Dedifferentiated amniotic fluid mesenchymal stem cell (primary cell): ENCODE measurements around the gene ZNF423.

Experiments
- DNase-seq: peaks from one replicate; pipeline ENCODE4 v3.0.0-alpha.2; 2016; ENCODE audit errors: extremely low spot score

The ZNF423 gene

GRCh38 chr16:49639739-49640431 is 216.0 kb downstream of the ZNF423 start:
- DNase-seq: peak; percentile 73

GRCh38 chr16:49638673-49639610 is 217.0 kb downstream of the ZNF423 start:
- DNase-seq: no peak

GRCh38 chr16:49637933-49638672 is 217.8 kb downstream of the ZNF423 start:
- DNase-seq: no peak

GRCh38 chr16:49637511-49637910 is 218.4 kb downstream of the ZNF423 start:
- no peak for DNase-seq

- DNase-seq: no peak
Measured at GRCh38 chr16:49636608-49637007, 219.3 kb downstream of the ZNF423 start.

- no peak for DNase-seq
Measured at GRCh38 chr16:49635591-49636581, 220.0 kb downstream of the ZNF423 start.

GRCh38 chr16:49635009-49635350 is 220.9 kb downstream of the ZNF423 start:
- DNase-seq: no peak

- DNase-seq: no peak
Measured at GRCh38 chr16:49634235-49635008, 221.5 kb downstream of the ZNF423 start.

- DNase-seq: no peak
Measured at GRCh38 chr16:49632795-49633184, 223.1 kb downstream of the ZNF423 start.

GRCh38 chr16:49632086-49632794 is 223.7 kb downstream of the ZNF423 start:
- no peak for DNase-seq

GRCh38 chr16:49631187-49632041 is 224.5 kb downstream of the ZNF423 start:
- DNase-seq: peak; percentile 91

- DNase-seq: no peak
Measured at GRCh38 chr16:49630783-49631182, 225.1 kb downstream of the ZNF423 start.

GRCh38 chr16:49629851-49630250 is 226.1 kb downstream of the ZNF423 start:
- no peak for DNase-seq

GRCh38 chr16:49628148-49628547 is 227.8 kb downstream of the ZNF423 start:
- no peak for DNase-seq

- no peak for DNase-seq
Measured at GRCh38 chr16:49625311-49626065, 230.4 kb downstream of the ZNF423 start.

- no peak for DNase-seq
Measured at GRCh38 chr16:49623501-49624266, 232.2 kb downstream of the ZNF423 start.
